GM12878 (cell line): ENCODE measurements around the gene SYNPO2L. TPM values are rescaled to one million over a fixed set of nuclear protein-coding genes. Genes with fewer than 3 reads are reported as not detected.

Experiments
- ATAC-seq: fragments of 200-7000 bp; cut with Tn5 transposase; 3 replicates; pipeline ENCODE4 v1.9.1; 2020; ENCODE audit warnings: mild to moderate bottlenecking, moderate library complexity
- BruUV-seq: library from RNA; stranded (reverse); fragments of 400-500 nt; replicated peaks from 2 replicates; lab custom pipeline; 2021; lab: Mats Ljungman, UMichigan
- CTCF ChIA-PET: fragments of 300-600 bp; sonication (Branson Sonifier 250); formaldehyde crosslinking; extraction: SDS; loops from one replicate; lab custom pipeline; 2021; ENCODE audit warnings: inconsistent platforms; lab: Yijun Ruan, JAX
- POLR2A ChIA-PET: fragments of 350-600 bp; formaldehyde crosslinking; extraction: SDS; loops from one replicate; lab custom pipeline; 2021; ENCODE audit warnings: inconsistent platforms; lab: Charles Lee
- RAD21 ChIA-PET: fragments of 300-600 bp; sonication (Branson Sonifier 250); formaldehyde crosslinking; loops from one replicate; lab custom pipeline; 2023; ENCODE audit warnings: antibody characterized with exemption; ENCODE audit not compliant: unreplicated experiment; lab: Charles Lee
- SMC1A ChIA-PET: fragments of 300-600 bp; sonication (Branson Sonifier 250); formaldehyde crosslinking; loops from one replicate; lab custom pipeline; 2023; ENCODE audit not compliant: unreplicated experiment, uncharacterized antibody; lab: Charles Lee
- DNase-seq: peaks from one replicate; pipeline ENCODE4 v3.0.0-alpha.2; 2011; ENCODE audit warnings: low read depth, low spot score
- FAIRE-seq: peaks from 3 replicates; lab custom pipeline; 2011; peaks lifted over from hg19 to GRCh38; lab: Jason Lieb, UNC
- H2AFZ ChIP-seq: 2 replicates; pipeline ENCODE4 v1.6.0; 2011; ENCODE audit warnings: low read depth, low read length, control low read depth; ENCODE audit not compliant: control insufficient read depth
- H3K27ac ChIP-seq: 2 replicates; pipeline ENCODE4 v1.5.1; 2011; ENCODE audit warnings: control low read depth; ENCODE audit not compliant: control insufficient read depth, insufficient read depth
- H3K27me3 ChIP-seq, 2 experiments: replicated peaks in 1 of 2; 2 replicates each; pipeline versions ENCODE4 v1.6.0 to v1.6.1; 2011; ENCODE audit warnings: low read length in 1 of 2; ENCODE audit not compliant: control insufficient read depth in 2 of 2, insufficient read depth in 2 of 2
- H3K36me3 ChIP-seq, 2 experiments: 2 replicates each; pipeline ENCODE4 v1.5.1; 2011; ENCODE audit warnings: low read length in 1 of 2; ENCODE audit not compliant: control insufficient read depth in 2 of 2, insufficient read depth in 2 of 2
- H3K4me1 ChIP-seq: 2 replicates; pipeline ENCODE4 v1.6.1; 2011; ENCODE audit warnings: mild to moderate bottlenecking, low read length, moderate library complexity, mixed read lengths; ENCODE audit not compliant: control insufficient read depth, insufficient read depth
- H3K4me2 ChIP-seq: 2 replicates; pipeline ENCODE4 v1.6.0; 2011; ENCODE audit warnings: control low read depth; ENCODE audit not compliant: control insufficient read depth, insufficient read depth
- H3K4me3 ChIP-seq: fragments of 200-600 bp; sonication (generic); 2 replicates; pipeline ENCODE4 v1.5.1; 2016
- H3K79me2 ChIP-seq: 2 replicates; pipeline ENCODE4 v1.6.0; 2011; ENCODE audit warnings: low read length; ENCODE audit not compliant: control insufficient read depth, insufficient read depth
- H3K9ac ChIP-seq: 2 replicates; pipeline ENCODE4 v1.8.0; 2011; ENCODE audit warnings: low read length, control low read depth, mixed read lengths; ENCODE audit not compliant: control insufficient read depth, insufficient read depth
- H3K9me3 ChIP-seq: replicated peaks from 3 replicates; pipeline ENCODE4 v1.5.1; 2011; ENCODE audit warnings: mild to moderate bottlenecking, low read length; ENCODE audit not compliant: control insufficient read depth, insufficient read depth
- H4K20me1 ChIP-seq: 2 replicates; pipeline ENCODE4 v1.6.0; 2011; ENCODE audit not compliant: control insufficient read depth, insufficient read depth
- BMI1 ChIP-seq: fragments of 450-650 bp; IDR thresholded peaks from 2 replicates; pipeline ENCODE4 v1.6.1; 2016; ENCODE audit warnings: mild to moderate bottlenecking, moderate library complexity, borderline replicate concordance
- CHD1 ChIP-seq: IDR thresholded peaks from 2 replicates; pipeline ENCODE4 v1.6.1; 2012; ENCODE audit warnings: low read depth, low read length, improper control_type of control experiment
- EED ChIP-seq: sonication (generic); IDR thresholded peaks from 2 replicates; pipeline ENCODE4 v1.6.1; 2016; ENCODE audit warnings: antibody characterized with exemption, low read depth
- JUND ChIP-seq: IDR thresholded peaks from 2 replicates; pipeline ENCODE4 v1.6.1; 2012; ENCODE audit warnings: low read depth, mild to moderate bottlenecking, low read length, improper control_type of control experiment, moderate library complexity
- MEF2A ChIP-seq: IDR thresholded peaks from 2 replicates; pipeline ENCODE4 v1.6.1; 2011; ENCODE audit warnings: low read depth, mild to moderate bottlenecking, low read length, moderate library complexity; ENCODE audit not compliant: insufficient read depth
- MXI1 ChIP-seq: fragments of 150-350 bp; IDR thresholded peaks from 2 replicates; pipeline ENCODE4 v1.6.1; 2011; ENCODE audit warnings: low read depth, mild to moderate bottlenecking, inconsistent platforms, low read length, improper control_type of control experiment
- POLR2A ChIP-seq: IDR thresholded peaks from 2 replicates; pipeline ENCODE4 v1.6.1; 2011; ENCODE audit warnings: low read depth, mild to moderate bottlenecking, low read length
- SIN3A ChIP-seq: IDR thresholded peaks from 2 replicates; pipeline ENCODE4 v1.6.1; 2012; ENCODE audit warnings: low read depth, low read length, improper control_type of control experiment
- SMAD5 ChIP-seq: IDR thresholded peaks from 2 replicates; pipeline ENCODE4 v1.6.1; 2016; ENCODE audit warnings: antibody characterized with exemption, low read depth
- SREBF2 ChIP-seq: IDR thresholded peaks from 2 replicates; pipeline ENCODE4 v1.6.1; 2012; ENCODE audit warnings: mild to moderate bottlenecking, low read length
- WGBS: methylation state at CpG from one replicate; pipeline ENCODE4 v1.1.6; 2016; ENCODE audit warnings: low lambda C conversion rate; ENCODE audit not compliant: insufficient replicate concordance, insufficient coverage; ENCODE audit errors: missing lambda C conversion rate; 5-methylcytosine and 5-hydroxymethylcytosine counted together
- in situ Hi-C: fragments of 300-500 bp; cut with MboI; formaldehyde crosslinking; loops from 9 replicates; pipeline ENCODE4 v1.14.3; 2018; ENCODE audit warnings: mixed read lengths
- intact Hi-C: fragments of 100-400 bp; cut with micrococcal nuclease; formaldehyde crosslinking; loops from one replicate; pipeline ENCODE4 v1.14.2; 2022; ENCODE audit not compliant: unreplicated experiment
- polyA plus RNA-seq, 11 experiments: library from polyadenylated mRNA; depleted of rRNA in 4 of 11; unstranded in 6 of 11; stranded (reverse) in 5 of 11; fragments of >200 nt; fragmentation: Nextera tagmentation in 4 of 11; fragmentation: Illumina TruSeq in 1 of 11; extraction: Ambion mirVana in 4 of 11; extraction: Trizol in 1 of 11; gene quantifications; 1 replicate in 1 of 11; 2 replicates in 10 of 11; pipeline versions ENCODE4 v1.2.1 to v1.2.3, GENCODE V29; 2011 to 2016; ENCODE audit warnings: inconsistent platforms in 2 of 11, missing spikeins in 2 of 11, low read depth in 1 of 11
- total RNA-seq, 4 experiments: library from RNA; depleted of rRNA in 3 of 4; stranded (reverse); fragments of >200 nt in 3 of 4; fragmentation: Illumina TruSeq in 1 of 4; extraction: Trizol in 1 of 4; gene quantifications; 2 replicates each; pipeline versions ENCODE4 v1.2.1 to v1.2.3, GENCODE V29; 2013 to 2021
- TF ChIP-seq, protein P1 (sequence below): fragments of 450-650 bp; IDR thresholded peaks from 2 replicates; pipeline ENCODE4 v1.6.1; 2018; ENCODE audit warnings: borderline replicate concordance, mild to moderate bottlenecking; ENCODE audit not compliant: partially characterized antibody

Gene SYNPO2L
- total and polyA plus RNA-seq, 10 of the 15 experiments (the other 5 are each of a cell fraction or from before 2014, with no cell fraction given): 0.01 to 2.3 (median 0.59) TPM

DNA sequence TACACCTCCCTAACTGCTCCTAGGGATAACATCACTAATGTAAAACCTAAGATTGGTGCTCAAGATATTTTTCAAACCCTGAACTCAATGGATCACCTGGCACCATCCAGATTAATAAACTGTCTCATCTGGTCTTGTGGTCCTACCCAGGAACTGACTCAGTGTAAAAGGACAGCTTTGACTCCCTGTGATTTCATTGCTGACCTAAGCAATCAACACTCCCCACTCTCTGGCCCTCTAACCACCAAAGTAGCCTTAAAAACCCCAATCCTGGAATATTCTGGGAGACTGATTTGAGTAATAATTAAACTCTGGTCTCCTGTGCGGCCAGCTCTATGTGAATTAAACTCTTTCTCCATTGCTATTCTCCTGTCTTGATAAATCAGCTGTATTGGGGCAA, 58.5 kb downstream of the SYNPO2L start:
- no peaks in the 10 kb centered on the region for H3K79me2 ChIP-seq
- TF ChIP-seq MEF2A (no peak), CHD1 (no peak), EED (no peak), MXI1 (no peak), BMI1 (no peak), JUND (no peak), POLR2A (no peak), SIN3A (no peak), SREBF2 (no peak), SMAD5 (no peak)
- TF ChIP-seq, protein P1, sequence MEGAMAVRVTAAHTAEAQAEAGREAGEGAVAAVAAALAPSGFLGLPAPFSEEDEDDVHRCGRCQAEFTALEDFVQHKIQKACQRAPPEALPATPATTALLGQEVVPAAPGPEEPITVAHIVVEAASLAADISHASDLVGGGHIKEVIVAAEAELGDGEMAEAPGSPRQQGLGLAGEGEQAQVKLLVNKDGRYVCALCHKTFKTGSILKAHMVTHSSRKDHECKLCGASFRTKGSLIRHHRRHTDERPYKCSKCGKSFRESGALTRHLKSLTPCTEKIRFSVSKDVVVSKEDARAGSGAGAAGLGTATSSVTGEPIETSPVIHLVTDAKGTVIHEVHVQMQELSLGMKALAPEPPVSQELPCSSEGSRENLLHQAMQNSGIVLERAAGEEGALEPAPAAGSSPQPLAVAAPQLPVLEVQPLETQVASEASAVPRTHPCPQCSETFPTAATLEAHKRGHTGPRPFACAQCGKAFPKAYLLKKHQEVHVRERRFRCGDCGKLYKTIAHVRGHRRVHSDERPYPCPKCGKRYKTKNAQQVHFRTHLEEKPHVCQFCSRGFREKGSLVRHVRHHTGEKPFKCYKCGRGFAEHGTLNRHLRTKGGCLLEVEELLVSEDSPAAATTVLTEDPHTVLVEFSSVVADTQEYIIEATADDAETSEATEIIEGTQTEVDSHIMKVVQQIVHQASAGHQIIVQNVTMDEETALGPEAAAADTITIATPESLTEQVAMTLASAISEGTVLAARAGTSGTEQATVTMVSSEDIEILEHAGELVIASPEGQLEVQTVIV: no peak
- TF ChIP-seq, all 136 proteins: peak for 0
- ChIA-PET POLR2A (interaction anchor here (0.5 kb wide), 1 partner anchor 407 kb away, joined by 4 read pairs; no protein-coding TSS in a partner anchor), RAD21 (no interaction called here), CTCF (interaction anchor here (0.6 to 1.6 kb wide), 2 partner anchors 65 to 68 kb away, joined by 4 to 5 read pairs; no protein-coding TSS in a partner anchor), SMC1A (interaction anchor here (2.0 kb wide), 1 partner anchor 62 kb away, joined by 4 read pairs; no protein-coding TSS in a partner anchor)
- no TSS peak for BruUV-seq
- no peak for DNase-seq
- no peak for ATAC-seq
- no peaks in the 10 kb centered on the region for H3K27me3 ChIP-seq
- H3K27ac ChIP-seq: no peak overlapping the region
- in situ Hi-C loops: no loop called here
- no peak overlapping the region for H2AFZ ChIP-seq
- H3K9ac ChIP-seq: no peak overlapping the region
- WGBS: 94% methylated on average over 1 of the region's 1 CpG
- no peaks in the 10 kb centered on the region for H3K9me3 ChIP-seq
- H4K20me1 ChIP-seq: no peaks in the 10 kb centered on the region
- no peak overlapping the region for H3K4me2 ChIP-seq
- no peak overlapping the region for H3K4me3 ChIP-seq
- H3K4me1 ChIP-seq: no peaks in the 10 kb centered on the region
- FAIRE-seq: no peak
- H3K36me3 ChIP-seq: no peaks in the 10 kb centered on the region
- intact Hi-C loops: loop anchor here (2.0 kb wide), 1 partner anchor 23 kb away; no protein-coding TSS in a partner anchor

Other genes starting within 250 kb of the SYNPO2L start
Only the 7 nearest of the 11 such genes appear.
- gene USP54, start 64.7 kb downstream of the SYNPO2L start, total RNA-seq (2014; rRNA removed): 4.1 and 5.7 TPM in 2 replicates
- 4.9 and 5.4 TPM in 2 replicates for gene USP54, start 64.7 kb downstream of the SYNPO2L start, total RNA-seq (2014; rRNA removed; fragmentation: Illumina TruSeq; extraction: Trizol)
- gene USP54, start 64.7 kb downstream of the SYNPO2L start, total RNA-seq (2021): 7.0 and 9.5 TPM in 2 replicates
- 10.3 and 10.5 TPM in 2 replicates for gene USP54, start 64.7 kb downstream of the SYNPO2L start, polyA plus RNA-seq (2011; rRNA removed)
- 5.6 and 8.8 TPM in 2 replicates for gene USP54, start 64.7 kb downstream of the SYNPO2L start, polyA plus RNA-seq (2014; fragmentation: Illumina TruSeq; extraction: Trizol)
- gene USP54, start 64.7 kb downstream of the SYNPO2L start, polyA plus RNA-seq (2014; fragmentation: Nextera tagmentation; extraction: Ambion mirVana): 1 to 10 TPM in 1 of 2 experiments, under 1 TPM in 1; 0.93 to 1.7 TPM
- 3.9 and 4.7 TPM in 2 replicates for gene USP54, start 64.7 kb downstream of the SYNPO2L start, polyA plus RNA-seq (2014; rRNA removed)
- gene USP54, start 64.7 kb downstream of the SYNPO2L start, polyA plus RNA-seq (2016; fragmentation: Nextera tagmentation; extraction: Ambion mirVana): 1 to 10 TPM; 3.9 to 6.3 TPM
- gene MYOZ1, start 14.6 kb downstream of the SYNPO2L start, total RNA-seq (2014; rRNA removed): 0.54 and 0.56 TPM in 2 replicates
- 0.58 and 0.78 TPM in 2 replicates for gene MYOZ1, start 14.6 kb downstream of the SYNPO2L start, total RNA-seq (2014; rRNA removed; fragmentation: Illumina TruSeq; extraction: Trizol)
- 0.66 and 0.67 TPM in 2 replicates for gene MYOZ1, start 14.6 kb downstream of the SYNPO2L start, total RNA-seq (2021)
- 0.05 and 0.07 TPM in 2 replicates for gene MYOZ1, start 14.6 kb downstream of the SYNPO2L start, polyA plus RNA-seq (2011; rRNA removed)
- gene MYOZ1, start 14.6 kb downstream of the SYNPO2L start, polyA plus RNA-seq (2014; fragmentation: Illumina TruSeq; extraction: Trizol): 0.46 and 0.78 TPM in 2 replicates
- gene MYOZ1, start 14.6 kb downstream of the SYNPO2L start, polyA plus RNA-seq (2014; fragmentation: Nextera tagmentation; extraction: Ambion mirVana): under 1 TPM; 0.11 to 0.35 TPM
- 0.95 and 1.5 TPM in 2 replicates for gene MYOZ1, start 14.6 kb downstream of the SYNPO2L start, polyA plus RNA-seq (2014; rRNA removed)
- gene MYOZ1, start 14.6 kb downstream of the SYNPO2L start, polyA plus RNA-seq (2016; fragmentation: Nextera tagmentation; extraction: Ambion mirVana): 1 to 10 TPM; 1.3 to 2.0 TPM
- gene AGAP5, start 42.1 kb upstream of the SYNPO2L start, total RNA-seq (2014; rRNA removed): 6.3 and 6.7 TPM in 2 replicates
- 5.9 and 6.5 TPM in 2 replicates for gene AGAP5, start 42.1 kb upstream of the SYNPO2L start, total RNA-seq (2014; rRNA removed; fragmentation: Illumina TruSeq; extraction: Trizol)
- gene AGAP5, start 42.1 kb upstream of the SYNPO2L start, total RNA-seq (2021): 5.9 and 6.7 TPM in 2 replicates
- 6.8 and 8.5 TPM in 2 replicates for gene AGAP5, start 42.1 kb upstream of the SYNPO2L start, polyA plus RNA-seq (2011; rRNA removed)
- gene AGAP5, start 42.1 kb upstream of the SYNPO2L start, polyA plus RNA-seq (2014; fragmentation: Illumina TruSeq; extraction: Trizol): 8.1 and 8.5 TPM in 2 replicates
- gene AGAP5, start 42.1 kb upstream of the SYNPO2L start, polyA plus RNA-seq (2014; fragmentation: Nextera tagmentation; extraction: Ambion mirVana): under 1 TPM in 1 of 2 experiments, not detected in 1; 0.68 TPM
- 7.3 and 9.1 TPM in 2 replicates for gene AGAP5, start 42.1 kb upstream of the SYNPO2L start, polyA plus RNA-seq (2014; rRNA removed)
- 1 to 10 TPM; 2.3 TPM for gene AGAP5, start 42.1 kb upstream of the SYNPO2L start, polyA plus RNA-seq (2016; fragmentation: Nextera tagmentation; extraction: Ambion mirVana)
- 96.9 and 117 TPM in 2 replicates for gene SEC24C, start 88.3 kb upstream of the SYNPO2L start, total RNA-seq (2014; rRNA removed)
- gene SEC24C, start 88.3 kb upstream of the SYNPO2L start, total RNA-seq (2014; rRNA removed; fragmentation: Illumina TruSeq; extraction: Trizol): 43.4 and 48.2 TPM in 2 replicates
- 91.7 and 99.9 TPM in 2 replicates for gene SEC24C, start 88.3 kb upstream of the SYNPO2L start, total RNA-seq (2021)
- 52.3 and 110 TPM in 2 replicates for gene SEC24C, start 88.3 kb upstream of the SYNPO2L start, polyA plus RNA-seq (2011; rRNA removed)
- gene SEC24C, start 88.3 kb upstream of the SYNPO2L start, polyA plus RNA-seq (2014; fragmentation: Illumina TruSeq; extraction: Trizol): 67.7 and 81.5 TPM in 2 replicates
- 10 to 100 TPM; 12.7 to 18.8 TPM for gene SEC24C, start 88.3 kb upstream of the SYNPO2L start, polyA plus RNA-seq (2014; fragmentation: Nextera tagmentation; extraction: Ambion mirVana)
- gene SEC24C, start 88.3 kb upstream of the SYNPO2L start, polyA plus RNA-seq (2014; rRNA removed): 73.6 and 82.1 TPM in 2 replicates
- gene SEC24C, start 88.3 kb upstream of the SYNPO2L start, polyA plus RNA-seq (2016; fragmentation: Nextera tagmentation; extraction: Ambion mirVana): 10 to 100 TPM; 71.3 to 74.1 TPM
- gene CHCHD1, start 126.0 kb upstream of the SYNPO2L start, total RNA-seq (2014; rRNA removed): 74.3 and 77.4 TPM in 2 replicates
- 42.8 and 47.5 TPM in 2 replicates for gene CHCHD1, start 126.0 kb upstream of the SYNPO2L start, total RNA-seq (2014; rRNA removed; fragmentation: Illumina TruSeq; extraction: Trizol)
- 35.0 and 36.9 TPM in 2 replicates for gene CHCHD1, start 126.0 kb upstream of the SYNPO2L start, total RNA-seq (2021)
- gene CHCHD1, start 126.0 kb upstream of the SYNPO2L start, polyA plus RNA-seq (2011; rRNA removed): 56.7 and 69.0 TPM in 2 replicates
- 25.3 and 42.4 TPM in 2 replicates for gene CHCHD1, start 126.0 kb upstream of the SYNPO2L start, polyA plus RNA-seq (2014; fragmentation: Illumina TruSeq; extraction: Trizol)
- 10 to 100 TPM; 69.5 to 81.4 TPM for gene CHCHD1, start 126.0 kb upstream of the SYNPO2L start, polyA plus RNA-seq (2014; fragmentation: Nextera tagmentation; extraction: Ambion mirVana)
- gene CHCHD1, start 126.0 kb upstream of the SYNPO2L start, polyA plus RNA-seq (2014; rRNA removed): 70.4 and 79.4 TPM in 2 replicates
- 100 to 1,000 TPM; 127 to 132 TPM for gene CHCHD1, start 126.0 kb upstream of the SYNPO2L start, polyA plus RNA-seq (2016; fragmentation: Nextera tagmentation; extraction: Ambion mirVana)
- gene ZSWIM8, start 129.6 kb upstream of the SYNPO2L start, total RNA-seq (2014; rRNA removed): 23.9 and 30.8 TPM in 2 replicates
- 16.4 and 18.7 TPM in 2 replicates for gene ZSWIM8, start 129.6 kb upstream of the SYNPO2L start, total RNA-seq (2014; rRNA removed; fragmentation: Illumina TruSeq; extraction: Trizol)
- 45.4 and 47.9 TPM in 2 replicates for gene ZSWIM8, start 129.6 kb upstream of the SYNPO2L start, total RNA-seq (2021)
- gene ZSWIM8, start 129.6 kb upstream of the SYNPO2L start, polyA plus RNA-seq (2011; rRNA removed): 17.5 and 44.6 TPM in 2 replicates
- 15.3 and 31.5 TPM in 2 replicates for gene ZSWIM8, start 129.6 kb upstream of the SYNPO2L start, polyA plus RNA-seq (2014; fragmentation: Illumina TruSeq; extraction: Trizol)
- 1 to 10 TPM; 7.8 to 8.5 TPM for gene ZSWIM8, start 129.6 kb upstream of the SYNPO2L start, polyA plus RNA-seq (2014; fragmentation: Nextera tagmentation; extraction: Ambion mirVana)
- gene ZSWIM8, start 129.6 kb upstream of the SYNPO2L start, polyA plus RNA-seq (2014; rRNA removed): 47.1 and 48.8 TPM in 2 replicates
- gene ZSWIM8, start 129.6 kb upstream of the SYNPO2L start, polyA plus RNA-seq (2016; fragmentation: Nextera tagmentation; extraction: Ambion mirVana): 10 to 100 TPM; 14.0 to 15.1 TPM
- 18.0 and 18.8 TPM in 2 replicates for gene NDST2, start 155.6 kb upstream of the SYNPO2L start, total RNA-seq (2014; rRNA removed)
- gene NDST2, start 155.6 kb upstream of the SYNPO2L start, total RNA-seq (2014; rRNA removed; fragmentation: Illumina TruSeq; extraction: Trizol): 8.9 and 10.1 TPM in 2 replicates
- gene NDST2, start 155.6 kb upstream of the SYNPO2L start, total RNA-seq (2021): 34.3 and 35.2 TPM in 2 replicates
- gene NDST2, start 155.6 kb upstream of the SYNPO2L start, polyA plus RNA-seq (2011; rRNA removed): 23.8 and 31.1 TPM in 2 replicates
- 16.6 and 22.6 TPM in 2 replicates for gene NDST2, start 155.6 kb upstream of the SYNPO2L start, polyA plus RNA-seq (2014; fragmentation: Illumina TruSeq; extraction: Trizol)
- 1 to 10 TPM; 2.2 to 3.0 TPM for gene NDST2, start 155.6 kb upstream of the SYNPO2L start, polyA plus RNA-seq (2014; fragmentation: Nextera tagmentation; extraction: Ambion mirVana)
- gene NDST2, start 155.6 kb upstream of the SYNPO2L start, polyA plus RNA-seq (2014; rRNA removed): 31.3 and 34.7 TPM in 2 replicates
- 10 to 100 TPM; 22.7 to 24.0 TPM for gene NDST2, start 155.6 kb upstream of the SYNPO2L start, polyA plus RNA-seq (2016; fragmentation: Nextera tagmentation; extraction: Ambion mirVana)